CD4-positive, alpha-beta T cell treated with Interleukin-15 for 1 hour (primary cell): ENCODE results near the gene GALK1.
"Not testable (repeated sequence)": the region's sequence is repeated elsewhere in the genome, so short reads cannot be mapped to it uniquely, and the experiment has no call there.

Experiments
- DNase-seq: peaks from one replicate; pipeline ENCODE4 v3.0.0-alpha.2; 2020

The GALK1 gene

DNA sequence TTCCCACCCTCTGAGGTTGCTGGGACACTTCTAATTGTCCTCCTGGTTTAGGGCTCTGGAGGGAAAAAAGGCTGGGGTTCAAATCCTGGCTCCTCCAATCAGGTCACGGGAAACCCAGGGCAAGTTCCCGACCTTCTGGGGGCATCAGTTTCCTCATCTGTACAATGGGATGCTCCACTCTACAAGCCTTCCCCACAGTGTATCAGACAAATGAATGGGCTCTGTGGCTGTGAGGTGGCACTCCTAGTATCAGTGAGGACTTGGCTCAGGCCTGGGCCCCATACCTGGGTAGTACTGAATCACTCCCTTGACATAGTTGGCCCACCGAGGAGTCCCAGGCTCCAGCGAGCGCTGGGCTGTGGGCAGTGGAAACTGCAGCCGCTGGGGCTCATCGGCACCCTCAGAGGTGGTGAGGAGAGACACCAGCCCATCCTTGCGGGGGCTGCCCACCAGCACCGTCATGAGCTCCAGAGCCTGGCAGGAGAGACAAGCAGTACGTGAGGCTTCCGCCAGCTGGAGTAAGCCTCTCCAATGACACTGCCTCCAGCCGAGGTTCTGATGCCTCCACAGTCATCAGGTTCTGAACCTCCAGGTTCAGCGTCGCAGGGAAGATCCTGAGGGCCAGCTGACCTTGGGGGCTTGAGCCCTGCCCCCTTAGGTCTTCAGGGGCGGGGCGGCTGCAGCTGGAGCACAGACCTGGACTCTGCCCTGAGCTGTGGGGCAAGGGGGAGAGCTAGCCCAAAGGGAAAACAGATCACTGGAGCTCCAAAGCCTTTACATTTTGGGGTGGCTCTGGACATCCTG is 1.2 kb downstream of the GALK1 start:
- DNase-seq, result no peak

GRCh38 chr17:75763269-75763607 is 1.8 kb downstream of the GALK1 start:
- no peak for DNase-seq

DNA sequence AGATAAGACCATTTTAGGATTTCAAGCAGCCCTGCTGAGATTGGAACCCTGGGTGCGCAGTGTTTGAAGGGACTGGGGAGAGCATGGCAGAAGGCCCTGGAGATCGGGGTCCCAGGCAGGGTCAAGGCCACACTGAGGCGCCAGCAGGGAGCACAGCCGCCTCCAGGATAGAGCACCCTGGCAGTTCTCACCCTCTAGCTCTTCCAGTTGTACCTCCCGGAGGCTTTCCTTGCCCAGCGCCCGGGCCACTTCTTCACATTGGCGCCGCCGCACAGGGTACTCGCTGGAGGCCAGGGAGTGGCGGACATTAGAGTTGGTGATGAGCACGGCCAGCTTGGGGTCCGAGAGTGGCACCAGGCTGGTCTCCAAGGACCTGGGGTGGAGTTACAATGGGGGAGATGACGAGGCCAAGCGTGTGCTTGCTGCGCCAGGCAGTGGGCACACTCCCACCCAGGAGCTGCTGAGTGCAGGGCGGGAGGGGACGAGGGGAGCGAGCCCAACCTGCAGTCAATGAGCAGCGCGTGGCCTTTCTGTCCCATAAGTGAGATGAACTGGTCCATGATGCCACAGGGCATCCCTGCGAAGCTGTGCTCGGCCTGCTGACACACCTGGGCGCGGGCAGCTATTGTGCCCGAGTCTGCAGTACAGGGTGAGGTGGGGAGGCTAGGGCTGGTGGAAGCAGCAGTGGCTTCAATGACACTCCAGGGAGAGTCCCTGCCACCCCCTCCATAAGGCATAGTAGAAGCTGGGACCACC is 2.3 kb downstream of the GALK1 start:
- DNase-seq, result no peak

GRCh38 chr17:75759978-75760640 is 4.9 kb downstream of the GALK1 start:
- DNase-seq, result not testable (repeated sequence)

DNA sequence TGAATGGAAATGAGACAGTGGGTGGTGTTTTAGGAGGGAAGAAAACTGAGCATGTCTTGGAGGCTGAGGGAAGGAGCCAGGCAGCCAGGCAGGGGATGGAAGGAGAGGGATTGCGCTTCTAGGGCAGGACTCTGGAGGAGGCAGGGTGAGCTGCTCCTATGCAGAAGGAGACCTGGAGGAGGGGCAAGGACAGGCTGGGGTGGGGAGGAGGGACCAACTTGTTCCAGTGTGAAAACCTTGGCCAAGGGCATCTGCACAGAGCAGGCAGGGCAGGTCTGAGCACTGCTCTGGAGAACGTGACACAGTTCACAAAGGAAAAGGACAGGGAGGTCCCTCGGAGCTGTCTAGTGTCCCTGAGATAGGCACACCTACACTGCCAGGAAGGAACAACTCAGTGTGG is 5.5 kb downstream of the GALK1 start:
- no peak for DNase-seq

- DNase-seq, result no peak
Observed at GRCh38 chr17:75758131-75758905, 6.7 kb downstream of the GALK1 start.

- no peak for DNase-seq
Observed at GRCh38 chr17:75757086-75757681, 7.8 kb downstream of the GALK1 start.

DNA sequence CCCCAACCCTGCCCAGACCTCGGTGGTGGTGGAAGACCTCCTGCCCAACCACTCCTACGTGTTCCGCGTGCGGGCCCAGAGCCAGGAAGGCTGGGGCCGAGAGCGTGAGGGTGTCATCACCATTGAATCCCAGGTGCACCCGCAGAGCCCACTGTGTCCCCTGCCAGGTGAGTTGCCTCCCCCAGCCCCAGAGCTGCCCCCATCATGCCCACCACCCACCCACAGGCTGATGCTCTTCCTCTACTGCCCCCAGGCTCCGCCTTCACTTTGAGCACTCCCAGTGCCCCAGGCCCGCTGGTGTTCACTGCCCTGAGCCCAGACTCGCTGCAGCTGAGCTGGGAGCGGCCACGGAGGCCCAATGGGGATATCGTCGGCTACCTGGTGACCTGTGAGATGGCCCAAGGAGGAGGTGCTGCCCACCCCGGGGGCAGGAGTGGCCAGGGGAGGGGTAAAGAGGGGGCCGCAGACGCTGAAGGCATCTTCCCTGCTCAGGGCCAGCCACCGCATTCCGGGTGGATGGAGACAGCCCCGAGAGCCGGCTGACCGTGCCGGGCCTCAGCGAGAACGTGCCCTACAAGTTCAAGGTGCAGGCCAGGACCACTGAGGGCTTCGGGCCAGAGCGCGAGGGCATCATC is 8.4 kb downstream of the GALK1 start:
- DNase-seq, result no peak

DNA sequence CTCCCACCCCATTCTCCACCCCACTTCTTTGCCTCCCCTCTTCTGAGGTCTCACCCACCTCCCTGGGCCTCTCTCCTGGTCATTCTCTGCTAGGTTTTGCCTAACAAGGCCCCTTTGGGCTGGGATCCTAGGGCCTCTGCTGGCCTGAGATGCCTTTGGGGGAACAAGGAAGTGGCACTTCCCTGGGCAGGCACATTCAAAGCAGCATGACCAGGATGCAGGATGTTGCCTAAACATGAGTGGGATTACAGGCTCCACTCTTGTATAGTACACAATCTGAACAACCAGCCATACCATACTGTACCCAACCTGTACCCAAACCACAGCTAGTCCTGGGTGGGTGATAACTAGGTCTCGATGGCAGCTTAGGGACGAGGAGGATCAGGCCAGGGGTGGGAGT is 9.0 kb downstream of the GALK1 start:
- DNase-seq, result no peak

DNA sequence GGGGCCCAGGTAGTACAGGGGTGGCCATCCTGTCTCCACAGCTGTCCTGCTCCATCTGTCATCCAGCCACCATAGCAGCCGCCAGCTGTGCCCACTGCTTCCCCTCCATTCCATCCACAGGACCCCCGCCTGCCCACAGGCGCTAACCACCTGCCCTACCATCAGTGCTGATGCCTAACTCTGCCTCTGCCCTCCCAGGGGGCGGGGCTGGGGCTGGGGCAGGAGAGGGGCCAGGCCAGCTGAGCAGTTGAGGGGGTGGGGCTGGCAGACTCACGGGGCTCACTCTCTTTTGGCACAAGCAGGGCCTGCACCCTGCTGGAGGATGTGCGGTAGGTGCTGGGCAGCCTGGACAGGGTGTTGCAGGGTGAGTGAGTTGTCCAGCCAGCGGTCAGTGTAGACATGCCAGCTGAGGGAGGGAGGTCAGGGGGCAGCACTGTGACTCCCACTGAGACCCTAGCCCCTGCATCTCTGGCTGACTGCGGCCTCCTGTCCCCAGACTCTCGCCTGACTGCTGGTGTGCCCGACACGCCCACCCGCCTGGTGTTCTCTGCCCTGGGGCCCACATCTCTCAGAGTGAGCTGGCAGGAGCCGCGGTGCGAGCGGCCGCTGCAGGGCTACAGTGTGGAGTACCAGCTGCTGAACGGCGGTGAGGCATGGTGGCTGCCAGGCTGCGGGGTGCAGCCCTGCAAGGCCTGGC is 9.6 kb downstream of the GALK1 start:
- no peak for DNase-seq

- DNase-seq, result no peak
Observed at GRCh38 chr17:75754378-75755204, 10.4 kb downstream of the GALK1 start.

GRCh38 chr17:75753514-75754377 is 11.2 kb downstream of the GALK1 start:
- peak; percentile 76 for DNase-seq

DNA sequence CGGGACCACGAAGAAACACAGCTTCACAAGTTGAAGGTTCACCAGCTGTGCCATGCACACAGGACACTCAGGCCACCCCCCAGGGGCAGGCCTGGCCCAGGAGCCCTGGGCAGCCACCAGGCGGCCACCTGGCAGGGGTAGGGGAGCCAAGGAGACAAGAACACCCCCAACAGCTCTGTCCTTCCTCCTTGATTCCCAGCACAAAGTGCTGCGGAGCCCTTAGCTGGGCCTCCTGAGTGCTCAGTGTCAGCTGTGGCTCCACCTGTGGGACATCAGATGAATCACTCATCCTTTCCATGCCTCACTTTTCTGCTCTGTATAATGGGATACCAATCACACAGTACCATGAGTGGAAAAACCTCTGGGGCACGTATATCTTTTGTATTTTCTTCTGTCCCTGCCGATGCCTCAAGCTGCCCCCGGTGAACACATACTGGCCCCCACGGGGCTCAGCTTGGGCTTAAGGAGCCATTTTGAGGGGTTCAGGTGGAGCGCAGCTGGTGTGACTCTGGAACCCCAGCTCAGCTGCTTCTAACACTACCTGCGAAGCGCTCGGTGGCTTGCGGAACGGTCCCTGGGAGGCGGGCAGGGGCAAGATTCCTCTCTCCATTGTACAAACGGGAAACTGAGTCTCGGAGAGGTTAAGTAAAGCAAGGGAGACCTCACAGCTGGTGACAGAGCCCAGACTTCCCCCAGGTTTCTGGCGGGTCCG is 12.0 kb downstream of the GALK1 start:
- no peak for DNase-seq

DNA sequence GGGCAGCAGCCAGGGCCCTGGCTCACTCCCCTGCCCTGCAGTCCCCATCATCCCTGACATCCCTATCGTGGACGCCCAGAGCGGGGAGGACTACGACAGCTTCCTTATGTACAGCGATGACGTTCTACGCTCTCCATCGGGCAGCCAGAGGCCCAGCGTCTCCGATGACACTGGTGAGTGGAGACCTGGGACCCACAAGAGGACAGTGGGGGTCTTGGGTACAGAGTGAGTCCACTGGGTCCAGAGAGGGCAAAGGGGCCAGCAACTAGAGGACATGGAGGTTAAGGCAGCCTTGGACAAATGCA is 12.6 kb downstream of the GALK1 start:
- no peak for DNase-seq

DNA sequence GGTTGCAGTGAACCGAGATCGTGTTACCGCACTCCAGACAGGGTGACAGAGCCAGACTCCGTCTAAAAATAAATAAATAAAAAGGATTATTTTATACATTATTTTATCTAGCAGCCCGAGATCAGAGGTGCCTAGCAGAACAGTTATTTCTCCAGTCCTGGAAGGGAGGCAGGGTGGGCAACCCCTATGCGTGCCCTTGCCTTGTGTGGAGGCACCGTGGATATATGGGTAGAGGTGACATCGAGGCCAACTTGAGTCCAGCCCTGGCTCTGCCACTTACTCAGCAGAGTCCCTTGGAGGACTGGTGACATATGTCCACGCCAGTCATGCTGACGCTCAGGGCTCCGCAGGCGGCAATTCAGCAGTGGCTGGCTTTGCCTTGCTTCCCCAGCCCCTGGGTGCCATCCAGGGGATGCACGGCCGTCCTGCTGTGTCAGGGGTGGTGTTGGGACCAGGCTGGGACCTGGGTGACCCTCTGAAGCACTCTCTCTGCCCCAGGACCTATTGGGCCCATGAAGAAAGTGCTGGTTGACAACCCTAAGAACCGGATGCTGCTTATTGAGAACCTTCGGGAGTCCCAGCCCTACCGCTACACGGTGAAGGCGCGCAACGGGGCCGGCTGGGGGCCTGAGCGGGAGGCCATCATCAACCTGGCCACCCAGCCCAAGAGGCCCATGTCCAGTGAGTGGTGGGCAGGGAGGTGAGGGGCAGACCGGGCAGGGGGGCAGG is 13.2 kb downstream of the GALK1 start:
- DNase-seq, result no peak

DNA sequence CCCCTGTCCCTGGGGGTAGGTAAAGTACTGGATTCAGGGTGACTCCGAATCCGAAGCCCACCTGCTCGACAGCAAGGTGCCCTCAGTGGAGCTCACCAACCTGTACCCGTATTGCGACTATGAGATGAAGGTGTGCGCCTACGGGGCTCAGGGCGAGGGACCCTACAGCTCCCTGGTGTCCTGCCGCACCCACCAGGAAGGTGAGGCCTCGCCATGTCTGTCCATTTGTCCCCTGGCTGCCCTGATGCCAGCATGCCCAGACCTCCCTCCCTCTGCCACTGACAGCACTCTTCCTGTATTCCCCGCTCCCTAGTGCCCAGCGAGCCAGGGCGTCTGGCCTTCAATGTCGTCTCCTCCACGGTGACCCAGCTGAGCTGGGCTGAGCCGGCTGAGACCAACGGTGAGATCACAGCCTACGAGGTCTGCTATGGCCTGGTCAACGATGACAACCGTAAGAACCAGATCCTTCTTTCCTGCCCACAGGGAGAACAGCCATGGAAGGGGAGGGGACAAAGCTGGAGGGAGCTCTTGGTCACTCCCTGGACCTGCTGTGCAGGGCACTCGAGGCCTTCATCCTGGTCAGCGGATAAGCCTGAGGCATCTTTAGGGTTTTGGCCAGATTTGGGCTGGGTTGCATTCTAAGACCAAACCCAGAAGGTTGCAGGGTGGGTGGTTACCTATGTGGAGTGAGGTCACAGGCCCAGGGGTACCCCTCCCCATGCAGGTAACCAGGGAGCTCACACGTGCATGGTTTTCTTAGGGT is 14.2 kb downstream of the GALK1 start:
- DNase-seq, result no peak

DNA sequence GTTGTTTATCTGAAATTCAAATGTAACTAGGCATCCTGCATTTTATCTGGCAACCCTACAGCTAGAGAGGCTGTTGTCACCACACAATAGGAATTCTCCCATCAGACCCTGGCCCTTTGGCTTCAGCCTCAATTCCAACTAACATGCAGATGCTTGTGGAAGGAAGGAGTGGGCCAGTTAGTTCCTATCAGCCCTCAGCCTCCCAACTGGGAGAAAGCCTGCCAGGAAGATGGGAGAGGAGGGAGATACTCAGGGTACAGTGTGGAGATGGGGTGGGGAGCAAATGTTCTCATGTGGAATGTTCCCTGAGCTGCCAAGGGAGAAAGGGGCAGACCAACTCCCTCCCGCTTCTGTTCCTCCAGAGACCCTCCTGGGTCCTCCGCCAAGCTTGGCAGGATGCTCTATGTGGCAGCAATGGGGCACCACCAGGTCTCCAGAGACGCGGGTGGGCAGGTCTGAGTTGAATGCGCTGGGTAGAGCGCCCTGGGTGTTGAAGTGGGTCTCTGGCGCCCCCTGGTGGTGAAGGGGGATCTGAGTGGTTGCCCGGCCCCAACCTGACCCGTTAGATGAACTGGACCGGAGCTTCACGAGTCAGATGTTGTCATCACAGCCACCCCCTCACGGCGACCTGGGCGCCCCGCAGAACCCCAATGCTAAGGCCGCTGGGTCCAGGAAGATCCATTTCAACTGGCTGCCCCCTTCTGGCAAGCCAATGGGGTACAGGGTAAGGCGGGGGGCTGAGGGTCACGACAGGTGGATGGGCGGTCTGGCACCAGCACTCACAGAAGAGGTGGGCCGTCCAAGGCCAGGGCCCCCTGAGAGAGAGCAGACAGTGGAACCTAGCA is 15.2 kb downstream of the GALK1 start:
- peak; percentile 85 for DNase-seq
